ENCODE measurements around the gene CCDC12. TPM values are rescaled to one million over a fixed set of nuclear protein-coding genes. Genes with fewer than 3 reads are reported as not detected.

Gene CCDC12
- total RNA-seq, 1 donor from 2014 or later = 66.2 TPM

Other genes with a start within 250 kb of the CCDC12 start
- gene MYL3, start 113.3 kb downstream of the CCDC12 start, total RNA-seq = not detected in 2 replicates
- gene PTH1R, start 99.0 kb downstream of the CCDC12 start, total RNA-seq = not detected in 2 replicates
- 115 and 119 TPM in 2 replicates for gene NBEAL2, start 2.9 kb upstream of the CCDC12 start, total RNA-seq
- gene SETD2, start 187.4 kb upstream of the CCDC12 start, total RNA-seq = 41.5 and 42.0 TPM in 2 replicates